ENCODE measurements around the gene SRC.

SRC gene

GRCh38 chr20:37377346-37378081 is 31.6 kb downstream of the SRC start:
- no peak for TF ChIP-seq CTCF (IDR thresholded peaks at IDR 0.05)
- Histone ChIP-seq H3K4me1 (no peaks in the 10 kb centered on the region), H3K4me3 (no peak overlapping the region), H3K27me3 (no peaks in the 10 kb centered on the region), H3K9me3 (no peaks in the 10 kb centered on the region), H3K36me3 (peaks cover 0 to 13% (median 0%) of the 10 kb centered on the region in 3 donors), H3K27ac (no peak overlapping the region)
- intact Hi-C loops (cut with DNase I; ENCODE audit: low total_unique reads), result no loop called here
- DNase-seq, result no peak

GRCh38 chr20:37378420-37378784 is 32.5 kb downstream of the SRC start:
- Histone ChIP-seq H3K4me3 (no peak overlapping the region), H3K27me3 (no peaks in the 10 kb centered on the region), H3K9me3 (no peaks in the 10 kb centered on the region), H3K4me1 (peaks cover 0 to 1% (median under 1%) of the 10 kb centered on the region in 4 donors), H3K27ac (no peak overlapping the region), H3K36me3 (peaks cover 0 to 13% (median 0%) of the 10 kb centered on the region in 3 donors)
- no peak for TF ChIP-seq CTCF (IDR thresholded peaks at IDR 0.05)
- intact Hi-C loops (cut with DNase I; ENCODE audit: low total_unique reads), result no loop called here
- DNase-seq, result no peak

GRCh38 chr20:37378785-37379598 is 33.1 kb downstream of the SRC start:
- intact Hi-C loops (cut with DNase I; ENCODE audit: low total_unique reads), result no loop called here
- Histone ChIP-seq H3K9me3 (no peaks in the 10 kb centered on the region), H3K36me3 (peaks cover 0 to 13% (median 0%) of the 10 kb centered on the region in 3 donors), H3K27ac (no peak overlapping the region), H3K27me3 (no peaks in the 10 kb centered on the region), H3K4me3 (no peak overlapping the region), H3K4me1 (peaks cover 0 to 7% (median 4%) of the 10 kb centered on the region in 4 donors)
- no peak for TF ChIP-seq CTCF (IDR thresholded peaks at IDR 0.05)
- peak in 1 of 2 donors; percentile 52 for DNase-seq

GRCh38 chr20:37379967-37380828 is 34.3 kb downstream of the SRC start:
- no peak for DNase-seq
- no peaks in the 10 kb centered on the region for H3K27me3 ChIP-seq
- H3K9me3 ChIP-seq, result no peaks in the 10 kb centered on the region
- intact Hi-C loops (cut with DNase I; ENCODE audit: low total_unique reads), result loop anchor here (10.0 kb wide), 1 partner anchor 185 kb away; no protein-coding TSS in a partner anchor
- peaks cover 1 to 13% (median 3%) of the 10 kb centered on the region in 3 donors for H3K36me3 ChIP-seq
- H3K4me3 ChIP-seq, result no peak overlapping the region
- TF ChIP-seq CTCF (IDR thresholded peaks at IDR 0.05), result no peak
- no peak overlapping the region for H3K27ac ChIP-seq
- peaks cover 0 to 16% (median 11%) of the 10 kb centered on the region in 4 donors for H3K4me1 ChIP-seq

GRCh38 chr20:37380864-37381579 is 35.1 kb downstream of the SRC start:
- Histone ChIP-seq H3K4me1 (peaks cover 0 to 17% (median 11%) of the 10 kb centered on the region in 4 donors), H3K36me3 (peaks cover 9 to 11% (median 10%) of the 10 kb centered on the region in 3 donors), H3K9me3 (no peaks in the 10 kb centered on the region), H3K27ac (no peak overlapping the region), H3K4me3 (no peak overlapping the region), H3K27me3 (no peaks in the 10 kb centered on the region)
- intact Hi-C loops (cut with DNase I; ENCODE audit: low total_unique reads), result loop anchor here (10.0 kb wide), 1 partner anchor 186 kb away; no protein-coding TSS in a partner anchor
- DNase-seq, result no peak
- TF ChIP-seq CTCF (IDR thresholded peaks at IDR 0.05), result no peak
